Measurements from ENCODE around the gene ANKRD33. TPM values are rescaled to one million over a fixed set of nuclear protein-coding genes. Genes with fewer than 3 reads are reported as not detected.
A peak's percentile ranks its signal among the peaks of the same experiment; 100 is the strongest.

ANKRD33 gene
- total and polyA plus RNA-seq, 8 donors = not detected

- no peaks in the 10 kb centered on the region for H3K36me3 ChIP-seq
- TF ChIP-seq CTCF (IDR thresholded peaks at IDR 0.05) = no peak
- intact Hi-C loops (cut with DNase I) = no loop called here
- WGBS, 2 donors = 1 to 3% methylated on average over 32 to 40 of the region's 40 CpGs
- no peaks in the 10 kb centered on the region for H3K9me3 ChIP-seq
- H3K27ac ChIP-seq = no peak overlapping the region
- H3K27me3 ChIP-seq = peaks cover 0 to 16% (median 0%) of the 10 kb centered on the region in 4 donors
- H3K4me3 ChIP-seq = peak overlapping the region; percentile 10 to 52 (median 32)
- FAIRE-seq = no peak
- H3K4me1 ChIP-seq = peaks cover 0 to 7% (median 0%) of the 10 kb centered on the region in 3 donors
- peak in 1 of 6 donors; percentile 70 for DNase-seq
- ATAC-seq = peak; percentile 27 to 73 (median 40)
Measured at GRCh38 chr12:51847643-51848325, 40.1 kb upstream of the ANKRD33 start.

- WGBS, 2 donors = 0 to 3% methylated on average over 34 to 51 of the region's 51 CpGs
- no peak for TF ChIP-seq CTCF (IDR thresholded peaks at IDR 0.05)
- no peak within 1 kb of the TSS for H3K27ac ChIP-seq
- no peaks in the 10 kb centered on the region for H3K36me3 ChIP-seq
- H3K9me3 ChIP-seq = no peaks in the 10 kb centered on the region
- DNase-seq = peak in 2 of 6 donors; percentile 37 to 80
- H3K4me1 ChIP-seq = peaks cover 0 to 7% (median 0%) of the 10 kb centered on the region in 3 donors
- no peak for FAIRE-seq
- H3K27me3 ChIP-seq = peaks cover 0 to 16% (median 0%) of the 10 kb centered on the region in 4 donors
- peak within 1 kb of the TSS; percentile 10 to 52 (median 32) for H3K4me3 ChIP-seq
- intact Hi-C loops (cut with DNase I) = no loop called here
- ATAC-seq = peak in 2 of 4 donors; percentile 18 to 19
Measured at GRCh38 chr12:51848326-51848727, 39.6 kb upstream of the ANKRD33 start, which contains the start of gene FIGNL2. Gene FIGNL2 (minus strand): TSS chr12:51848718. CDS start chr12:51822413, 26,305 bp downstream.

- FAIRE-seq = no peak
- peaks cover 0 to 16% (median 0%) of the 10 kb centered on the region in 4 donors for H3K27me3 ChIP-seq
Measured at GRCh38 chr12:51848841-51849735, 38.8 kb upstream of the ANKRD33 start.

More at GRCh38 chr12:51848841-51849735, 38.8 kb upstream of the ANKRD33 start:
- no peaks in the 10 kb centered on the region for H3K9me3 ChIP-seq
- no peaks in the 10 kb centered on the region for H3K36me3 ChIP-seq
- H3K27ac ChIP-seq = no peak overlapping the region
- intact Hi-C loops (cut with DNase I) = no loop called here
- WGBS, 2 donors = 54 to 62% methylated on average over 28 to 52 of the region's 57 CpGs
- peaks cover 0 to 7% (median 0%) of the 10 kb centered on the region in 3 donors for H3K4me1 ChIP-seq
- TF ChIP-seq CTCF (IDR thresholded peaks at IDR 0.05) = no peak
- H3K4me3 ChIP-seq = peak overlapping the region in 1 of 4 donors; percentile 52
- ATAC-seq (no peak), DNase-seq (no peak)

All from pancreas (tissue), 10 donors.